Vagina (tissue), 2 donors: ENCODE measurements around the gene EIF4E.

ENCODE experiments used
- POLR2A ChIP-seq, 2 donors: fragments of 450-650 bp; IDR thresholded peaks; one replicate each; pipeline ENCODE4 v1.6.1; 2017; ENCODE audit warnings: antibody characterized with exemption in 2 of 2, mild to moderate bottlenecking in 2 of 2, moderate library complexity in 2 of 2
- TF ChIP-seq, protein P1 (sequence below), 3 experiments: fragments of 450-650 bp in 2 of 3; fragments of 200-600 bp in 1 of 3; sonication (generic) in 1 of 3; IDR thresholded peaks; one replicate each; pipeline ENCODE4 v1.5.1; 2017 to 2019; ENCODE audit warnings: antibody characterized with exemption in 3 of 3, mild to moderate bottlenecking in 2 of 3, moderate library complexity in 2 of 3

DNA sequence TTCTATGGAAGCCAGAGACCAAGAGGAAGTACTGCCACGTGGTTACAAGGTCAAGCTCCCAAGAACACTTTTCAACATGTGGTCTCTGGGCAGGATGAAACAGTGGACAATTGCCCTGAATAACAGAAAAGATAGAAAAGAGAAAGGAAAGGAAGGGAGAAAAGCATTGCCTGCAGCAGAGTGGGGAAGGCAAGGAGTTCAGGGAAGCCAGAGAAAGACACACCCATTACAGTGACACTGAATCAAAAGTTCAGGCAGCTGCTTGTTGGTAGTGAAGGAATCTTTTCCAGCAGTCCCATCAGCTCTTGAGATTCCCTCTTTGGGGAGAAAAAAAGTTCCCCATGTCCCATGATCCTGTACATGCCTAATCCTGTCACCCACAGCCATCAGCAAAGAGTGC, 80.5 kb downstream of the EIF4E start:
- TF ChIP-seq, protein P1, sequence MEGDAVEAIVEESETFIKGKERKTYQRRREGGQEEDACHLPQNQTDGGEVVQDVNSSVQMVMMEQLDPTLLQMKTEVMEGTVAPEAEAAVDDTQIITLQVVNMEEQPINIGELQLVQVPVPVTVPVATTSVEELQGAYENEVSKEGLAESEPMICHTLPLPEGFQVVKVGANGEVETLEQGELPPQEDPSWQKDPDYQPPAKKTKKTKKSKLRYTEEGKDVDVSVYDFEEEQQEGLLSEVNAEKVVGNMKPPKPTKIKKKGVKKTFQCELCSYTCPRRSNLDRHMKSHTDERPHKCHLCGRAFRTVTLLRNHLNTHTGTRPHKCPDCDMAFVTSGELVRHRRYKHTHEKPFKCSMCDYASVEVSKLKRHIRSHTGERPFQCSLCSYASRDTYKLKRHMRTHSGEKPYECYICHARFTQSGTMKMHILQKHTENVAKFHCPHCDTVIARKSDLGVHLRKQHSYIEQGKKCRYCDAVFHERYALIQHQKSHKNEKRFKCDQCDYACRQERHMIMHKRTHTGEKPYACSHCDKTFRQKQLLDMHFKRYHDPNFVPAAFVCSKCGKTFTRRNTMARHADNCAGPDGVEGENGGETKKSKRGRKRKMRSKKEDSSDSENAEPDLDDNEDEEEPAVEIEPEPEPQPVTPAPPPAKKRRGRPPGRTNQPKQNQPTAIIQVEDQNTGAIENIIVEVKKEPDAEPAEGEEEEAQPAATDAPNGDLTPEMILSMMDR (IDR thresholded peaks at IDR 0.05) = no peak
- no peak for TF ChIP-seq POLR2A (IDR thresholded peaks at IDR 0.05)
